HG03521 (cell line): ENCODE results near the gene MARCHF11.

Source experiments
- ATAC-seq: cut with Tn5 transposase; IDR thresholded peaks from one replicate; pipeline ENCODE4 v1.9.1; 2021; ENCODE audit warnings: mild to moderate bottlenecking, moderate library complexity; ENCODE audit not compliant: unreplicated experiment

The MARCHF11 gene

DNA sequence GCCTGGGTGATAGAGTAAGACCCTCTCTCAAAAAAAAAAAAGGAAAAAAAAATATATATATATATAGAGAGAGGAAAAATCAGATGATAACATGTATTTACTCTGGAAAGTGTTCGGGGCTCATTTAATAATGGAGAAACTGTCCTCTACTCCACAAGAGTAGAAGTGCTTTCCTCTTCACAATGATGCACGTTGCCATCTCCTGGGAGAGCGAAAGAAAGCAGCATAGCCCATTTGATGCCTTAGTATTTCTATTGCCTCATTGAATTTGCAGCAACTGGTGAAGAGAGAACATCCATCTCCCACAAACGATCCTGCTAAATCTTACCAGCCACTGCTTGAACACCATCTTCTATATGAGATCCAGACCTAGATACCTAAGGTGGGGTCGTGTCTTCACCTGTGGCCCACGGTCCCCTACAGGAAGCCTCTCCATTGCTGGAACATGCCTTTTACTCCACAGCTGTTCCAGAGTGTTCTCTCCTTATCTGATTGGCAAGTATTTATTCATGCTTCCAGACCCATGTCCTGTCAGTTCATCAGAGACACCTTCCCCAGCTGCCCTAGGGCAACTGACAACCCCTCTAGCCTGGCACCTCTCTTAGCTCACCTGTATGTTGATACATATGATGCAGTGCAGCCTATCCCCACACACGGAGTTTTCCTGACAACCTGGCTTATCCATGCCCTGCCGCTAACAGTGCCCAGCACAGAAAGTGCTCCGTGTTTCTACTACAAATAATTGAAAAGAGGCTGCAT is 115.3 kb downstream of the MARCHF11 start:
- no peak for ATAC-seq

DNA sequence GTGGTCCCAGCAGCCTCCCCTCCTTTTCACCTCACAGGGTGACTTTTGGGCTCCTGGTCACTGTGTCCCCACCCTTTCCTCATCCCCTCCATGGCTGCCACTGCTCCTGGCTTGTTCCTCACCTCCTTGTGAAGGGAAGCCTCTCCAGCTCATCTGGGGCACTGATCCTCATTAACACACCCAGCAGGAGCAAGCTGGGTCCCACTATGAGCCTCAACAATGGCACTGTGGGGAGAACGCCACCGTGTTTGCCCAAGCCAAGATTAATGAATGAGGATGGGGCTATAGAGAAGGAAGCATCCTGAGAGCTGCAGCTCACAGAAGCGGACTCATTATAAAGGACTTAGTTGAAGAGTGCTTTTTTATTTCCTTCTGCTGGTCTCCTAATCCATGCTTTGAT is 118.4 kb downstream of the MARCHF11 start:
- no peak for ATAC-seq

DNA sequence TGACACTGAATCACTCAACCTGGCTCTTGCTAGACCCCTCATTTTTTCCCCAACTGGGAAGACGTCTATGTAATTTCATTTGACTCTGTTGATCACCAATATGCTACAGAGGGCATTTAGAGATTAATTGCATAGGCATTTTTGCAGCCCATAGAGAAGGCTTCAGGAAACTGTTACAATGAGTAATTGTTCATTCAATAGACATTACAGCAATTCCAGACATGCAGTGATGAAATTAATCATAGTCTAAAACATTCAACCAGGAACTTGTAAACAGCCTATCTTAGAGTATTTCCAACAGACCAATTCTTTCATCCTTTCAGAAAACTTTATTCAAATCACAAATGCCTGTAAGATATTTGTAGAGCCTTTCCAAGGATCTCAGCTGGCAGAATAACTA is 122.3 kb downstream of the MARCHF11 start:
- no peak for ATAC-seq

DNA sequence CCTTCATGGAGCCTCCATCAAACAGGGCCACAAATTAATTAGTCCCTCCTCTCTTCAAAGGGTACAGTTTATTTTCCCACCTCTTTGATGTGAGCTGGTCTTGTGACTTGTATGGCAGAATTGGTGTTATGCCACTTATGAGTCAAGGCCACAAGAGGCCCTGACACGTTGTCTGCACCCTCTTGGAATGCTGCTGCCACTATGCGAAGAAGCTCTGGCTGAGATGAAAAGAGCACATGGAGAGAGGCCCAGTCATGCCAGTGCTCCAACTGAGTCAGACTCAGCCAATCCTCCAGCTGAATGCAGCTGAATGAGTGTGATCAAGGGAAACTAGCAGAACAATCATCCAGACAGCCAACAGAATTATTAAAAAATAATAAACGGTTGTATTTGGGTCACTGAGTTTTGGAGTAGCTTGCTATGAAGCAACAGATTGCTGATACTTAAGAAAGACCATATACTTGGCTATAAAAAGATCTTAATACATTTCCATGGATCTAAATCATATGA is 128.3 kb downstream of the MARCHF11 start:
- ATAC-seq: no peak

DNA sequence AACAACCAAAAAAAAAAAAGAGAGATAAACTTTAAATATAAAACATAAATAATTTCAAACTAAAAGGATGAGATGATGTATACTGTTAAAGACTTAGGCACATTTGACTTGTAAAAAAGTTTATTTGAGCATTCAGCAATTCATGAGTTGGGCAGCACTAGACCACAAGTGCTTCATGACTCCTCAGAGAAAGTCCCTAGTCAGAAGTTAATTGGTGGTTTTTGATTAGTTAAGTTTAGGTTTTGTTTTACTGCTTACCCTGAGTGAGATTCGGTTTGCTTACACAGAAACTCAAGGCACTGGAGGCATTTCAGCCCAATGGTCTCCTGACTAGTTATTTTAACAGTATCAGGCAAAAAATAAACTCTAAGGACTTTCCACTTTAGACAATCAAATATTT is 129.2 kb downstream of the MARCHF11 start:
- ATAC-seq: no peak

DNA sequence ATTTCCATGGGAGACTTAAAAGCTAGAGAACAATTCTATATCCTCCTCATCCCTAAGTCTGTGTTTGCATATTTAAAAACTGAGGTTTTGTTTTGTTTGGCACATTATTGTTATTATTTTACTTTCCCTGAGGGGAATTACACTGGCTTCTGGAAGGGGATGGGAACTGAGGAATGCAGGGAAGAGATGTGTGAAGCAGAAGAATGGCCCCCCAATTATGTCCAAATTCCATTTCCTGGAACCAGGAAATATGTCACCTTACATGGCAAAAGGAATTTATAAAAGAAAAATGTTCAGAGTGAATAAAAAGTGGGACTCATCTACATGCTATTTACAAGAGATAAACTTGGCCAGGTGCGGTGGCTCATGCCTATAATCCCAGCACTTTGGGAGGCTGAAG is 129.8 kb downstream of the MARCHF11 start:
- ATAC-seq: no peak

DNA sequence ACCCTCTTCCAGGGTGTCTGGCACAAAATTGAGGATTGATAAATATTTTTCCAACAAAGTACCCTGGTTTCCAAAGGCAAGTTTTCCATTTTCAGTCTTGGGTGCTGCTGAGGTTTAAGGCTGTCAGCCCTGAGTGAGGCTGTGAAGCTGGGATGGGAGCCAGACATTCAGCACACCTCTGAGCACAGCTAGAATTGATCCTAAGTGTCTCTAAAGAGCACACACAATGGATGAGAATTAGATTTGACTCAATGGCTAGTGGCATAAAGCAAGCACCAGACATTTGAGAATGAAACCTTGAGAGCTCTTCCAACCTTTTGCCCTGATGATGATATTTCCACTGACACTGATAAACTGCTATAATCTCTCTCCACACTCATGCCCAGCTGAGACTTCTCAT is 131.5 kb downstream of the MARCHF11 start:
- no peak for ATAC-seq

DNA sequence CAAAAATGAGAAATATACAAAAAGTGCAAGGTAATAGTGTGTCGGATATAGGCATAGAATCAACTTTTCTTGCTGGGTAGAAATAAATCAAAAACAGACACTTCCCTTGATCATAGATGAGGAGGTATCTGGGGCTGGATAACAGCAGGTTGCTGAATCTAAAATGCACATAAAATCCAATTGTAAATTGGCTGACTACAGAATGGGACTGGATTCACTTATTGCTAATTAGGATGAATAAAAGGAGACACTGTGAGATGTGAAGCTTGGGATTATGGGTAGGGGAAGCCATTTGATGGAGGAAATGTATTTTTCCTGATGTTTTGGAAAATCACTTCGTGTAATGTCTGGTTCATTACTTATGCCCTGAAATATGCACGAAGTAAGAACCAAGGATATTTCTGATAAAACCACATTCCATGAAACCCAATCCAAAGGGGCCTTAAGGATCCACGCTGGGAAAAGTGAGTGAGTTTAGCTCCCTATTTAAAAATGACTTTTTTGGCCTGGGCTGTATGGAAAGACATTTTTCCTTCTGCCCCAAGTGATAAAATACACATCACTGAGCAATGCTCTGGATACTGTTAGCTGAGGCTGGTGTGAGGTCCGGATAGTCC is 136.1 kb downstream of the MARCHF11 start:
- ATAC-seq: no peak

DNA sequence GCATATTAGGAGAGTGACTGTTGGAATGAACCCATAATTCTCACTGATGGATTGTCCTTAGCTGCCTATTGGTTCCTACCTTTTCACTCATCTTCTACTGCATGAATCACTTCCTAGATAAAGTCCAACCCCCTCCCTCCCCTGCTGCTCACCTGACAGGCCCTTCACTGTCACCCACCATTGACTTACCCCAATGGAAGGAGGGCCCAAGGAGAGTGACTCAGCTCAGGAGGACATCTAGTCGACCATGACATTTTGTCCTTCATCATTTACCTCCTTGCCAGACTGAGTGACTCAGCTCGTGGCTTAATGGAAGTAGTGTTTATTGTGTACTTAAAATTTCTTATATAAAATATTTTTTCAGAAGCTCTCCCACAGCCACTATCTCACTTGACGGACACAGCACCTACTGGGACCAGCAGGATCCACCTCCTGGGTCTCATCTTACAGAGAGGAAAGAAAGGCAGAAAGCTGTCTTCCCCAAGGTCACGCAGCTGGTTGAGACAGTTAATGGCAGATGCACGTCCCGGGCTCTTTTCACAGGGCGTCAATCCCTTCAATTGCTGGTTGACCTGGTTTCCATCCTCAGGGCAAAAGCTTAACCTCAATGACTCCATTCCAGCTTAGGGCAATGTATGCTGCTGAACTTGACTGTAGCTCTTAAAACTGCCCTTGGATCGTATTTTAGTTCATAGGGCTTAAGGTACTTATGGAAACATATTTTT is 142.3 kb downstream of the MARCHF11 start:
- ATAC-seq: no peak

DNA sequence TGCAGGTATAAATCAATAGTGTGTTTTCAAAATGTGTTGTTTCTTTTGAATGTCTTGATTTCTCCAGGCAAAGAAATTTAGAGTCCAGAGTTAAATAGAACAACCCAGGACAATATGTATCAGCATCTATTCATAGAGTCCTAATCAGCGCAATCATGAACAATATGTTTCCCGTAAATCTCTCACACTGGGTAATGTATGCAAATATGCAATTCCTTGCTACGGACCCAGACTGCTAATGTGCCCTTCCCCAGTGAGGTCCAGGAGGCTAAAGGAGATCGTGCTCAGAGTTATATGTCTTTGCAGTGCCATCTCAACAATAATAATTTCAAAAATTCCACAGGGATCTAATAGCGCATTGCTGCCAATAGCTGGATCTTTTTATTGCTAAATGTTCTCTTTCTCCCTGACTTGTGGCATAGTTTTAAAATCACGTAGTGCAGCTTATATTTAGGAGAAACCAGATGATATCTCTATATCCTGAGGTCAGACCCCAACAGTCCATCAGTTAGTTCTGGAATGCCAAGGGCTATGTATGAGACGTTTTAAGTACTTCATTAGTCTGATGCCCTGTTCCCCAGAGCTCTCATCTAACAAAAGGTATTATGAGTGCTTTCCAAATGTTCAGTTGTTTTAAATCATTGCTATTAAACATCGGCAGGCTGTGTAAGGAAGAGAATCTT is 145.1 kb downstream of the MARCHF11 start:
- no peak for ATAC-seq

DNA sequence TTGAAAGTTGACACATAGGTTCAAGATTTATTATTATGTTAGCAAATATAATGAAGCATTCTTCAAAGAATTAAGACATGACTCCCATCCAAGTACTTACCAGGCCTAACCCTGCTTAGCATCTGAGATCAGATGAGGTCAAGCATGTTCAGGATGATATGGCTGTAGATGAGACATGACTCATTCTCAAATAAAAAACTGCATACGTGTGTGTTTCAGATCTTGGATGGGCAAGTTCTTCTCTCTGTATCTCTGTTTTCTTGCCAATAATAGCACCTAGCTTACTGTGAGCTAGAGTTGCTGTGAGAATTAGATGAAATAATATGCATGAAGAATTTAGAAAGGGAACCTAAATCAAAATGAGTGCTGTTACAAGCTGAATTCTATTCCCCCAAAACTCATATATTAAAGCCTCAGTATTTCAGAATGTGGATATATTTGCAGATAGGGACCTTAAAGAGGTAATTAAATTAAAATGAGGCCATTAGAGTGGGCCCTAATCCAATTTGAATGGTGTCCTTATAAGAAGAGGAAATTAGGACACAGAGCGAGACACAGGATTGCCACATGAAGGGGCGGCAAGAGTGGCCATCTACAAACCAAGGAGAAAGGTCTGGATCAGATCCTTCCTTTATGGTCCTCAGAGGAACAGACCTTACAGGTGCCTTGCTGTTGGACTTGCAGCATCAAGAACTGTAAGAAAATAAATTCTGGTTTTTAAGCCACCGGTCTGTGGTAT is 146.2 kb downstream of the MARCHF11 start:
- no peak for ATAC-seq

DNA sequence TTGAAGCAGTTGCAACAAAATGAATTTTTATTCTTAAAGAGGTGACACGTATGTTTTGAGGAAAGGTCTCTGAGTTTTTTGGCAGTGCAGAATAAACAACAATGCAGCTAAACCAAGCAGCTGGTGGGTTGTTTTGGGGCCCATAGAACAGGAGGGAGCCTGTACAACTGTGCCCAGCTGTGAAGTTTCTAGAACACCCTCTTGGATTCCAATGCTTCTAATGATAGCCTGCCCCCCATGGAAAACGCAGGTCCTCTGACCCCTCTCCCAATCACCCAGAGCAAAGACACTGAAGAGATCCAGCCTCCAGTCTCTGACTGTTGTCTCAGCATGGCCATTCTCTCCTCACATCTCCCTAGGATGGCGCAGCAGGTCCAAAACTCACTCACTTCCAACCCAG is 150.9 kb downstream of the MARCHF11 start:
- no peak for ATAC-seq

DNA sequence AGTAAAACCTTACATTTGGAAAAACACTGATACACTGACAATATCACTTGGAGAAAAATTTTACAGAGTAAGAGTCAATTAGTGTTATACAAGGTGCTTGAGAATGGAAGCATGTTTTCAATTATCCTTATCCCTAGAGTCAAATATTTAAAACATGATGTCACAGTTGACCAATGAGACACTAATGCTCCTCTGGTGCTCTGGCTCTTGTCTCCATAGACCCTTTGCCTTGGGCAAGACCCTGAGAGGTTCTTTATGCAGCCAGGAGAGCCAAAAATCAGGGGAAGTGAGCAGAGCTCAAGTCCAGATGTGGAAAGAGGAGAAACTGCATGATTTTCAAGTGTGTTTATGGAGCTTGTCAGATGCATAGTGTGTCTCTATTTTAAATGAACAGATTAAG is 153.9 kb downstream of the MARCHF11 start:
- ATAC-seq: no peak

DNA sequence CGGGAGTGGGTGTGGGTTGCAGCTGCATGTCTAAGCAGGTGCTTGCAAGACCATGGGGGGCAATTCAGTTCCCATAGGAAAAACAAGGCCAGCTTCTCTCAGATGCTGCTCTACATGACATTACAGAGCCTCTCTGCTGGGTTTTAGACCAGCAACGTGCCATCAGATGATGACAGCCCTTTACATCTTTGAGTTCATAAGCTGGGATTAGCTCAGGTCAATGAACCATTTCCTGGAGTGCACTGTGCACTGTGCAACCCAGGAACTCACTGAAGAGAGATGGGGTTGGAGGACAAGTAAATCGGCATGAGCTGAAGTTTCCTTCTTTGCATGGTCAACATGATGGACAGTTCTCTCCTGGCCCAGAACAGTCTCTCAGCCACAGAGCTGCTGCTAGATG is 160.6 kb downstream of the MARCHF11 start:
- ATAC-seq: no peak

DNA sequence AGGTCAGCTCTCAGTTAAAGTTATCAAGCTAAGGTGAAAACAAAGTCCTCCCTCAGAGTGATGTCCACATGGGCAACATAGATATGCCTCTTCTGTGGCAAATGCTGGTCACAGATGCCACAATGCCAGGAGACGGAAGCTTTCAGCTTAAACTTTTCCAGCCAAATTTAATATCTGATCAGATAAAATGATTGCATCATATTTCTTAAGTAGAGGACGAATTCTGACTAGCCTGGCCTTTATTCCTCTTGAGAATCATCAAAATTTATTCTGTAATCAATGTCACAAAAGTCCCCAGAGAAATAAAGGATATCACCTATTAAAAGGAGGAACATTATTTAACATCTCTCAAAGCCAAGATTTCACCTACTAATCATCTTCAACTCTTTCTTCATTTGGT is 161.9 kb downstream of the MARCHF11 start:
- ATAC-seq: no peak
